Iris pigment epithelial cell (primary cell): ENCODE data around the gene AFAP1L2.

Experiments
- DNase-seq: peaks from one replicate; pipeline ENCODE4 v3.0.0-alpha.2; 2011; ENCODE audit warnings: low read depth

The AFAP1L2 gene

GRCh38 chr10:114290038-114290437 is 114.3 kb downstream of the AFAP1L2 start:
- no peak for DNase-seq

- no peak for DNase-seq
Observed at GRCh38 chr10:114289096-114289436, 115.2 kb downstream of the AFAP1L2 start.

GRCh38 chr10:114288424-114289095 is 115.7 kb downstream of the AFAP1L2 start:
- no peak for DNase-seq

- no peak for DNase-seq
Observed at GRCh38 chr10:114286921-114287320, 117.4 kb downstream of the AFAP1L2 start.

- no peak for DNase-seq
Observed at GRCh38 chr10:114285961-114286441, 118.3 kb downstream of the AFAP1L2 start.

GRCh38 chr10:114284346-114285071 is 119.8 kb downstream of the AFAP1L2 start:
- no peak for DNase-seq

- DNase-seq, result no peak
Observed at GRCh38 chr10:114283535-114284234, 120.6 kb downstream of the AFAP1L2 start.

GRCh38 chr10:114283091-114283490 is 121.2 kb downstream of the AFAP1L2 start:
- DNase-seq, result no peak

GRCh38 chr10:114282526-114282925 is 121.8 kb downstream of the AFAP1L2 start:
- no peak for DNase-seq

GRCh38 chr10:114281461-114281860 is 122.8 kb downstream of the AFAP1L2 start:
- DNase-seq, result no peak

GRCh38 chr10:114281006-114281405 is 123.3 kb downstream of the AFAP1L2 start:
- DNase-seq, result no peak

GRCh38 chr10:114279901-114280644 is 124.2 kb downstream of the AFAP1L2 start:
- no peak for DNase-seq

GRCh38 chr10:114279289-114279688 is 125.0 kb downstream of the AFAP1L2 start:
- no peak for DNase-seq

- no peak for DNase-seq
Observed at GRCh38 chr10:114278884-114279191, 125.5 kb downstream of the AFAP1L2 start.

- DNase-seq, result no peak
Observed at GRCh38 chr10:114278140-114278883, 126.0 kb downstream of the AFAP1L2 start.

- no peak for DNase-seq
Observed at GRCh38 chr10:114276671-114277070, 127.6 kb downstream of the AFAP1L2 start.

- no peak for DNase-seq
Observed at GRCh38 chr10:114276066-114276465, 128.2 kb downstream of the AFAP1L2 start.

GRCh38 chr10:114274616-114275453 is 129.5 kb downstream of the AFAP1L2 start:
- DNase-seq, result no peak

- no peak for DNase-seq
Observed at GRCh38 chr10:114273910-114274309, 130.4 kb downstream of the AFAP1L2 start.

GRCh38 chr10:114272696-114273095 is 131.6 kb downstream of the AFAP1L2 start:
- no peak for DNase-seq

GRCh38 chr10:114271779-114272167 is 132.5 kb downstream of the AFAP1L2 start:
- peak; percentile 95 for DNase-seq
